VCaP (cell line): ENCODE data around the gene SLC25A45.

Source experiments
- H3K27ac ChIP-seq: fragments of 450-650 bp; 2 replicates; pipeline ENCODE4 v1.5.1; 2017
- TF ChIP-seq, protein P1 (sequence below): fragments of 450-650 bp; conservative IDR thresholded peaks from 2 replicates; pipeline ENCODE4 v1.5.1; 2017; ENCODE audit warnings: mild to moderate bottlenecking, moderate library complexity

Gene SLC25A45

DNA sequence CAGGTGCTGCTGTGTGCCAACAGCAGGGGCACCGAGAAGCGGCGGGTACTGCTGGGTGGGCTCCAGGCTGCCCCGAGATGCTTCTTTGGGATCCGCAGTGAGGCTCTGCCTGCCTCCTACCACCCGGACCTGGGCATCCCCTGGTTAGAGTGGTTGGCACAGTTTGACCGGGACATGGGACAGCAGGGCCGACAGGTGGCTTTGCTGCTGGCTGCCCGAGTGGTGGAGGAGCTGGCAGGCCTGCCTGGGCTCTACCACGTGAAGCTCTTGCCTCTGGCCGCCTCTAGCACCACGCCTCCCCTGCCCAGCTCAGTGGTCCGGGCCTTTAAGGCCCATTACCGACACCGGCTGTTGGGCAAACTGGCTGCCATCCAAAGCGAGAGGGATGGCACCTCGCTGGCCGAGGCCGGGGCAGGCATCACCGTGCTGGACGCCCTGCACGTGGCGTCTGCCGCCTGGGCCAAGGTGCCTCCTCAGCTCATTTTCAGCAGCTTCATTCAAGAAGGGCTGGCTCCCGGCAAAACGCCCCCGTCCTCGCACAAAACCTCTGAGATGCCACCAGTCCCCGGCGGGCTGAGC, 26.0 kb downstream of the SLC25A45 start:
- TF ChIP-seq, protein P1, sequence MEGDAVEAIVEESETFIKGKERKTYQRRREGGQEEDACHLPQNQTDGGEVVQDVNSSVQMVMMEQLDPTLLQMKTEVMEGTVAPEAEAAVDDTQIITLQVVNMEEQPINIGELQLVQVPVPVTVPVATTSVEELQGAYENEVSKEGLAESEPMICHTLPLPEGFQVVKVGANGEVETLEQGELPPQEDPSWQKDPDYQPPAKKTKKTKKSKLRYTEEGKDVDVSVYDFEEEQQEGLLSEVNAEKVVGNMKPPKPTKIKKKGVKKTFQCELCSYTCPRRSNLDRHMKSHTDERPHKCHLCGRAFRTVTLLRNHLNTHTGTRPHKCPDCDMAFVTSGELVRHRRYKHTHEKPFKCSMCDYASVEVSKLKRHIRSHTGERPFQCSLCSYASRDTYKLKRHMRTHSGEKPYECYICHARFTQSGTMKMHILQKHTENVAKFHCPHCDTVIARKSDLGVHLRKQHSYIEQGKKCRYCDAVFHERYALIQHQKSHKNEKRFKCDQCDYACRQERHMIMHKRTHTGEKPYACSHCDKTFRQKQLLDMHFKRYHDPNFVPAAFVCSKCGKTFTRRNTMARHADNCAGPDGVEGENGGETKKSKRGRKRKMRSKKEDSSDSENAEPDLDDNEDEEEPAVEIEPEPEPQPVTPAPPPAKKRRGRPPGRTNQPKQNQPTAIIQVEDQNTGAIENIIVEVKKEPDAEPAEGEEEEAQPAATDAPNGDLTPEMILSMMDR = no peak
- H3K27ac ChIP-seq = no peak overlapping the region

DNA sequence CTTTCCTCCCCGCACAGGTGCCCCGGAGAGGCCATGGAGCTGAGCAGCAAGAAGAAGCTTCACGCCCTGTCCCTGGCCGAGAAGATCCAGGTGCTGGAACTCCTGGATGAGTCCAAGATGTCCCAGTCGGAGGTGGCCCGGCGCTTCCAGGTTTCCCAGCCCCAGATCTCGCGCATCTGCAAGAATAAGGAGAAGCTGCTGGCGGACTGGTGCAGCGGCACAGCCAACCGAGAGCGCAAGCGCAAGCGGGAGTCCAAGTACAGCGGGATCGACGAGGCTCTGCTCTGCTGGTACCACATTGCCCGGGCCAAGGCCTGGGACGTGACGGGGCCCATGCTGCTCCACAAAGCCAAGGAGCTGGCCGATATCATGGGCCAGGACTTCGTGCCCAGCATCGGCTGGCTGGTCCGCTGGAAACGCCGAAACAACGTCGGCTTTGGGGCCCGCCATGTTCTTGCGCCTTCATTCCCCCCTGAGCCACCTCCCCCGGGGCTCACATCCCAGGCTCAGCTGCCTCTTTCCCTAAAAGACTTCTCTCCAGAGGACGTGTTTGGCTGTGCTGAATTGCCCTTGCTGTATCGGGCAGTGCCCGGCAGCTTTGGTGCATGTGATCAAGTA, 26.6 kb downstream of the SLC25A45 start:
- peak overlapping the region; percentile 83 for H3K27ac ChIP-seq
- TF ChIP-seq, protein P1 = no peak

DNA sequence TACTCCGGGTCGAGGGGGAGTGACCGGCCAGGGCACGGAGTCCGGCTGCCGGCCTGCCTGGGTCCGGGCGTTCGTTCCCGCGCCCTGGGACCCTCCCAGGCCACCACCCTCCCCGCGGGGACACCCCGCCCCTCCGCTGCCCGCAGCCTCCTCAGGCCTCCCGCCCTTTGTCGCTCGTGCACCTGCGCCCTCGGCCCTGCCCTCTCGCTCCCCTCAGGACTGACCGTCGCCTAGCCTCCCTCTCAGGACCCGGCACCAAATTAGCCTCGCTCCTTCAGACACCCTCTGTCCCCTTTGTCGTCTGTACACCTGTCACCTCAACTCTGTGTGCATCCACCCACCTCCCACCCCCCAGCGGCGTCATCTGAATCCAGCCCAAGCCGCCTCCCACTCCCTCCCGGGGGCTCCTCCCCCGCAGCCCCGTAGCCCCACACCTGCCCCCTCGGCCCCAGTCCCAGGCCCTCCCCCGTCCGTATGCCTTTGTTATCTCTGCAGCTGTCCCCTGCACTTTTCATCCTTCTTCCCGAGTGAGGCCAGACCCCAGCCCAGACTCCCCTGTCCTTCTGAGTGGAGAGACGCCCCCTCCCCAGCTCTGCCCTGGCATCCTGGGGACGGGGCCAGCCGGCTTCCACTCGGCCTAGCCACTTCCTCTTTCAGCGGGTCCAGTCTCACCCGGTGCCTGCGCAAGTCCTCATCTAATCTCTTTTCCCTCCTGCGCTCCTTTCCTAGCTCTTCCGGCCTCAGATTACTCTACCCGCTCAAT, 27.3 kb downstream of the SLC25A45 start:
- peak overlapping the region; percentile 83 for H3K27ac ChIP-seq
- TF ChIP-seq, protein P1 = no peak

DNA sequence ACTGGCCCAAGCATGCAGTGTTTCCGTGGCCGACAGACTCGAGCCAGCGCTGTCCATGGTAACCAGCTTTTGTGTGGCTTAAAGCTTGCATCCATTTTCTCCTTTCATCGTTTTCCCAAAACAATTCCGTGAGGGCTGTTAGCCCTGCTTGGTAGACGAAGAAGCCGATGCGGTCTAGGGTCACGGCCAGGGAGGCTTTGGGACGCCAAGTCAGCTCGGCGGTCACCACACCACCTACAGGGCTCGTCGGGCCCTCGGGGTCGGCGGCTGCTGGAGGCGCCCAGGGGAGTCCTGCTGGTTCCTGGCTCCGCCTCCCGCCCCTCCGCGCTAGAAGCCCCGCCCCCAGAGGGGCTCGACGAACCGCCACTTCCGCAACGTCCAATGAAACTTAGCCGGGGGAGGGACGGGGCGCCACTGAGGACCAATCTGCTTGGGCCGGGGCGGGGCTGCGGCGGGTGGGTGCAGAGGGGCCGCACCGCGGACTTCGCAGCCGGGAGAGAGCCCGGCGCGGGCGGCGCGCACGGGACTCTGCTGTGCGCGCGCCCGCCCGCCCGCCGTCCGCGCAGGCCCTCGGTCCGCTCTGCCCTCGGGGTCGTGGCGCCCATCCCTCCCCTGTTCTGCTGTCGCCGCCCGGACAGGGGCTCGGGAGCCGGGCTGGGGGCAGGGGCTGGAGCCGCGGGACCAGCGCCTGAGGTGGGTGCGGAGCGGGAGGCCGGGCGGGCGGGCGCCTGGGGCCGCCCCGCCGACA, 28.0 kb downstream of the SLC25A45 start, which contains the start of gene TIGD3:
TSS of gene TIGD3 (plus strand) at position 487 of the 748 bp plus-strand sequence. CDS start 1,058 bp downstream, outside the sequence.
- TF ChIP-seq, protein P1 = peak; percentile 18; the same call in 1 of the 2 replicates
- H3K27ac ChIP-seq = peak within 1 kb of the TSS; percentile 83

DNA sequence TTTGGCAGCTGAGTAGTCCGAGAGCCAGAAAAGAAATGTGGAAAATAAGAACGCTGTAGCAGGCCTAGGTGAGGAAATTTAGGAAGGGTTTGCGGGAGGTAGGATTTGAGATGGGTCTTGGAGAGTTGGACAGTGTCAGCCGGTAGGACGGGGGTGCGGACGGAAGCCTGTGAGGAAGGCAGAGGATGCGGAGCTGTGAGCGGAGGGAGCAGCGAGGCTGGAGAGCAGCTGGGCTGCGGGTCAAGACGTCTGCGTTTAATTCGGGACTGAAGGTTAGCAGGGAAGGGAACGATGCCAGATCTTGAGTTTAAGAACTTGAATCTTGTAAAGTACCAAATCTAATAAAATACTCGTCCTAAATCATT, 28.6 kb downstream of the SLC25A45 start:
- H3K27ac ChIP-seq = peak overlapping the region; percentile 83
- TF ChIP-seq, protein P1 = no peak

DNA sequence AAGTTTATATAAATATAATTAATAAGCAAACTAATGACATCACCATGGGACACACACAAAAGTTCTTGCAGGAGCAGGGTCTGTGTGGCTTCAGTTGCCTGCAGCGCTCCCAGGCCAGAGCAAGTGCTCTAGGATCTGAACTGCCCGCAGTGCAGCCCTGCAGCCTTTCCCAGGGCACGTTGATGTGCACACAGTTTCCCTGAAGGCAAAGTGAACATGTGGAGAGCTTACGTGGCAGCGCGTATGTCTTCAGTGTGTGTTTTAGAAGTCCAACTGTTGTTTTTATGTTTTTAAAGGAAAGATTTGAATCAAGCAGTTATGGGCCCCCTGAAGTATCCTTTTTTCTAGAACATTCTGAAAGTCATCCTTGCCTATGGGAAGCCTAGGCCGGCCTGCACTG, 29.1 kb downstream of the SLC25A45 start:
- H3K27ac ChIP-seq = peak overlapping the region; percentile 83
- TF ChIP-seq, protein P1 = no peak

DNA sequence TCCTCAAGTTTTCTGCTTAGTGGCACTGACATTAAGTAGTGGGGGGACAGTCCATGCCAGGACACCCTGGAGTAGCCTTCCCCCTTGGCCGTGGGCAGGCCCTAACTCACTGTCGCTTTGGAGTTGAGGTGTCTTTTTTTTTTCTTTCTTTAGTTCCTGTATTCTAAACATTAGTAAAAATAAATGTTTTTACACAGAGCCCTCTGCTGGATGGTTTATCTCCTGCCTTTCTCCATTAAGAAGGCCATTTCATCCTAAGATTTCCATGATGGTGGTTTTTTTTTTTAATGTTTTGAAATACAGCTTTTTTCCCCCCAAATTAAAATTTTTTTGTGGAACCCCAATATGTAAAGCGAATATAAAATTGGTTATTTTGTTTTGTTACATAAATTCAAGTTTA, 29.7 kb downstream of the SLC25A45 start:
- TF ChIP-seq, protein P1 = peak; percentile 88
- H3K27ac ChIP-seq = peak overlapping the region; percentile 83
